Neuronal stem cell (in vitro differentiated cells): ENCODE measurements around the gene LRRIQ1.
A peak's percentile ranks its signal among the peaks of the same experiment; 100 is the strongest.

ENCODE experiments used
- DNase-seq: peaks from one replicate; pipeline ENCODE4 v3.0.0-alpha.2; 2013; ENCODE audit warnings: low spot score
- H2AFZ ChIP-seq: one replicate; pipeline ENCODE4 v1.6.1; 2013; ENCODE audit warnings: mild to moderate bottlenecking, low read length, inconsistent platforms
- H2AK5ac ChIP-seq: 2 replicates; pipeline ENCODE4 v1.6.1; 2013; ENCODE audit warnings: low read depth, mild to moderate bottlenecking, inconsistent platforms, low read length, moderate library complexity, mixed read lengths
- H2BK120ac ChIP-seq: 2 replicates; pipeline ENCODE4 v1.6.1; 2013; ENCODE audit warnings: low read depth, mild to moderate bottlenecking, inconsistent platforms, low read length, moderate library complexity, mixed read lengths
- H2BK12ac ChIP-seq: one replicate; pipeline ENCODE4 v1.6.1; 2013; ENCODE audit warnings: low read length, inconsistent platforms
- H2BK15ac ChIP-seq: 2 replicates; pipeline ENCODE4 v1.6.1; 2013; ENCODE audit warnings: mild to moderate bottlenecking, low read length, inconsistent platforms, mixed read lengths
- H2BK5ac ChIP-seq: one replicate; pipeline ENCODE4 v1.6.1; 2013; ENCODE audit warnings: inconsistent platforms, mild to moderate bottlenecking, low read length, moderate library complexity
- H3K14ac ChIP-seq: one replicate; pipeline ENCODE4 v1.6.1; 2013; ENCODE audit warnings: low read length, inconsistent platforms
- H3K18ac ChIP-seq: 2 replicates; pipeline ENCODE4 v1.6.1; 2013; ENCODE audit warnings: low read length, inconsistent platforms
- H3K23ac ChIP-seq: 2 replicates; pipeline ENCODE4 v1.6.1; 2013; ENCODE audit warnings: low read depth, mild to moderate bottlenecking, mixed read lengths, low read length, inconsistent platforms; ENCODE audit not compliant: poor library complexity
- H3K27ac ChIP-seq: replicated peaks from 3 replicates; pipeline ENCODE4 v1.5.1; 2013; ENCODE audit warnings: low read length, inconsistent platforms
- H3K27me3 ChIP-seq, 3 experiments: 2 replicates each; pipeline ENCODE4 v1.6.1; 2013; ENCODE audit warnings: low read length in 3 of 3, mild to moderate bottlenecking in 2 of 3, inconsistent platforms in 1 of 3, low read depth in 1 of 3, mixed read lengths in 1 of 3, moderate library complexity in 1 of 3; ENCODE audit not compliant: control insufficient read depth in 3 of 3, insufficient read depth in 3 of 3
- H3K36me3 ChIP-seq, 2 donors: replicated peaks in 1 of 2; 2 replicates each; pipeline ENCODE4 v1.6.1; 2013; ENCODE audit warnings: low read length in 2 of 2; ENCODE audit not compliant: control insufficient read depth in 2 of 2, insufficient read depth in 2 of 2
- H3K4ac ChIP-seq: 2 replicates; pipeline ENCODE4 v1.6.1; 2013; ENCODE audit warnings: inconsistent platforms, mild to moderate bottlenecking, low read length, moderate library complexity
- H3K4me1 ChIP-seq, 2 donors: 1 replicate in 1 of 2; 2 replicates in 1 of 2; pipeline ENCODE4 v1.6.1; 2013; ENCODE audit warnings: low read length in 2 of 2, low read depth in 1 of 2; ENCODE audit not compliant: control insufficient read depth in 2 of 2, insufficient read depth in 1 of 2
- H3K4me2 ChIP-seq: one replicate; pipeline ENCODE4 v1.6.1; 2013; ENCODE audit warnings: mild to moderate bottlenecking, low read length, inconsistent platforms; ENCODE audit not compliant: insufficient read depth, poor library complexity, severe bottlenecking
- H3K4me3 ChIP-seq, 2 donors: 2 replicates each; pipeline ENCODE4 v1.5.1; 2013; ENCODE audit warnings: low read length in 2 of 2, mild to moderate bottlenecking in 2 of 2, inconsistent platforms in 1 of 2, moderate library complexity in 1 of 2
- H3K79me1 ChIP-seq: one replicate; pipeline ENCODE4 v1.6.1; 2013; ENCODE audit warnings: low read depth, mild to moderate bottlenecking, inconsistent platforms, low read length, moderate library complexity
- H3K9ac ChIP-seq: one replicate; pipeline ENCODE4 v1.6.1; 2013; ENCODE audit warnings: mild to moderate bottlenecking, low read depth, low read length, inconsistent platforms; ENCODE audit not compliant: poor library complexity
- H3K9me3 ChIP-seq, 2 donors: replicated peaks in 1 of 2; 2 replicates each; pipeline versions ENCODE3 to v1.6.1; 2013; ENCODE audit warnings: low read length in 2 of 2, mild to moderate bottlenecking in 2 of 2, inconsistent platforms in 1 of 2, low read depth in 1 of 2, mixed read lengths in 1 of 2, moderate library complexity in 1 of 2; ENCODE audit not compliant: control insufficient read depth in 2 of 2, insufficient read depth in 1 of 2
- H4K8ac ChIP-seq: one replicate; pipeline ENCODE4 v1.6.1; 2013; ENCODE audit warnings: low read depth, mild to moderate bottlenecking, inconsistent platforms, low read length, moderate library complexity
- H4K91ac ChIP-seq: one replicate; pipeline ENCODE4 v1.6.1; 2013; ENCODE audit warnings: low read length, low read depth, mild to moderate bottlenecking, inconsistent platforms; ENCODE audit not compliant: poor library complexity
- WGBS, 2 donors: extraction: QIAGEN DNeasy Blood & Tissue Kit; methylation state at CpG; one replicate each; pipeline ENCODE4 v1.1.7; 2013; ENCODE audit warnings: missing lambda C conversion rate in 2 of 2, mixed read lengths in 1 of 2; ENCODE audit not compliant: insufficient read length in 2 of 2, insufficient replicate concordance in 1 of 2; ENCODE audit errors: extremely low coverage in 2 of 2; 5-methylcytosine and 5-hydroxymethylcytosine counted together

The LRRIQ1 gene

GRCh38 chr12:85060916-85061315, 24.8 kb downstream of the LRRIQ1 start:
- Histone ChIP-seq H4K8ac (no peak overlapping the region), H3K18ac (no peak overlapping the region), H3K36me3 (no peaks in the 10 kb centered on the region), H2BK15ac (no peak overlapping the region), H3K27ac (no peak overlapping the region), H3K4me2 (no peak overlapping the region), H3K4ac (no peak overlapping the region), H2AFZ (no peak overlapping the region), H3K9ac (no peak overlapping the region), H2BK5ac (no peak overlapping the region), H3K79me1 (no peaks in the 10 kb centered on the region), H4K91ac (no peak overlapping the region), H2BK120ac (no peak overlapping the region), H3K27me3 (no peaks in the 10 kb centered on the region), H2AK5ac (no peak overlapping the region), H3K14ac (no peak overlapping the region), H3K4me3 (no peak overlapping the region), H2BK12ac (no peak overlapping the region), H3K9me3 (no peaks in the 10 kb centered on the region), H3K23ac (no peak overlapping the region), H3K4me1 (no peaks in the 10 kb centered on the region)
- no CpG with 5 or more reads among the region's 2 CpGs for WGBS, 2 donors
- DNase-seq: no peak

GRCh38 chr12:85065837-85066482, 29.8 kb downstream of the LRRIQ1 start:
- Histone ChIP-seq H3K36me3 (no peaks in the 10 kb centered on the region), H3K4me3 (no peak overlapping the region), H3K23ac (no peak overlapping the region), H3K9ac (no peak overlapping the region), H2BK120ac (no peak overlapping the region), H3K4me1 (no peaks in the 10 kb centered on the region), H3K14ac (no peak overlapping the region), H4K8ac (no peak overlapping the region), H3K27me3 (no peaks in the 10 kb centered on the region), H3K79me1 (no peaks in the 10 kb centered on the region), H3K9me3 (no peaks in the 10 kb centered on the region), H2BK15ac (no peak overlapping the region), H3K4me2 (no peak overlapping the region), H3K27ac (no peak overlapping the region), H2AK5ac (no peak overlapping the region), H2BK5ac (no peak overlapping the region), H3K4ac (no peak overlapping the region), H4K91ac (no peak overlapping the region), H2AFZ (no peak overlapping the region), H2BK12ac (no peak overlapping the region), H3K18ac (no peak overlapping the region)
- no CpG with 5 or more reads among the region's 3 CpGs for WGBS, 2 donors
- no peak for DNase-seq

GRCh38 chr12:85072826-85073225, 36.7 kb downstream of the LRRIQ1 start:
- Histone ChIP-seq H3K9ac (no peak overlapping the region), H2AK5ac (no peak overlapping the region), H3K36me3 (no peaks in the 10 kb centered on the region), H4K8ac (no peak overlapping the region), H3K18ac (no peak overlapping the region), H2BK15ac (no peak overlapping the region), H2BK12ac (no peak overlapping the region), H2BK120ac (no peak overlapping the region), H3K4me2 (no peak overlapping the region), H3K79me1 (no peaks in the 10 kb centered on the region), H3K23ac (no peak overlapping the region), H3K4ac (no peak overlapping the region), H3K4me1 (no peaks in the 10 kb centered on the region), H3K14ac (no peak overlapping the region), H4K91ac (no peak overlapping the region), H3K4me3 (no peak overlapping the region), H3K27me3 (no peaks in the 10 kb centered on the region), H3K27ac (no peak overlapping the region), H3K9me3 (no peaks in the 10 kb centered on the region), H2AFZ (no peak overlapping the region), H2BK5ac (no peak overlapping the region)
- WGBS, 2 donors: no CpG with 5 or more reads among the region's 1 CpG
- no peak for DNase-seq

- Histone ChIP-seq H3K4me1 (no peaks in the 10 kb centered on the region), H4K91ac (no peak overlapping the region), H2BK120ac (no peak overlapping the region), H2BK15ac (no peak overlapping the region), H2BK5ac (no peak overlapping the region), H3K27me3 (no peaks in the 10 kb centered on the region), H2AFZ (peak overlapping the region; percentile 64), H3K14ac (no peak overlapping the region), H3K4me3 (no peak overlapping the region), H3K4me2 (no peak overlapping the region), H4K8ac (no peak overlapping the region), H3K9me3 (no peaks in the 10 kb centered on the region), H3K4ac (no peak overlapping the region), H3K79me1 (no peaks in the 10 kb centered on the region), H3K27ac (no peak overlapping the region), H2AK5ac (no peak overlapping the region), H2BK12ac (no peak overlapping the region), H3K23ac (no peak overlapping the region), H3K9ac (no peak overlapping the region), H3K18ac (no peak overlapping the region), H3K36me3 (no peaks in the 10 kb centered on the region)
- DNase-seq: peak; percentile 41
- WGBS, 2 donors: no CpG with 5 or more reads among the region's 1 CpG
These were observed 40.7 kb downstream of the LRRIQ1 start for GRCh38 chr12:85076688-85077430.
